ENCODE measurements around the gene FAM53B.

DNA sequence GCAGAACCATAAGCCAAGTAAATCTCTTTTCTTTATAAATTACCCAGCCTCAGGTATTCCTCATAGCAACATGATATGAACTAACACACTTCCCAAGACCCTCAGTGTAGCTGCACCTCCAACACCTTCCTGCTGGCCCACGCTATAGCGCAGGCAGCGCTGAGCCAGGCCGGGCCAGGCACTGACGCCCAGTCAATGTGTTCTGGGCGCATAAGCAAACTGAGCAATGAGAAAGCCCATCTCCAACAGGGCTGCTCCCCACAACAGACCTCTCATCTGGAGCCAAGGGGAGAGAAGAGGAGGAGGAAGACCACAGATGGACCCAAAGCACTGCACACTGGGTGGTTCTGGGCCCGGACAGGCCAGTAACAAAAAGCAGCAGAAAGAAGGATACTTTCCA lies 40.8 kb downstream of the FAM53B start:
- TF ChIP-seq, protein P1, sequence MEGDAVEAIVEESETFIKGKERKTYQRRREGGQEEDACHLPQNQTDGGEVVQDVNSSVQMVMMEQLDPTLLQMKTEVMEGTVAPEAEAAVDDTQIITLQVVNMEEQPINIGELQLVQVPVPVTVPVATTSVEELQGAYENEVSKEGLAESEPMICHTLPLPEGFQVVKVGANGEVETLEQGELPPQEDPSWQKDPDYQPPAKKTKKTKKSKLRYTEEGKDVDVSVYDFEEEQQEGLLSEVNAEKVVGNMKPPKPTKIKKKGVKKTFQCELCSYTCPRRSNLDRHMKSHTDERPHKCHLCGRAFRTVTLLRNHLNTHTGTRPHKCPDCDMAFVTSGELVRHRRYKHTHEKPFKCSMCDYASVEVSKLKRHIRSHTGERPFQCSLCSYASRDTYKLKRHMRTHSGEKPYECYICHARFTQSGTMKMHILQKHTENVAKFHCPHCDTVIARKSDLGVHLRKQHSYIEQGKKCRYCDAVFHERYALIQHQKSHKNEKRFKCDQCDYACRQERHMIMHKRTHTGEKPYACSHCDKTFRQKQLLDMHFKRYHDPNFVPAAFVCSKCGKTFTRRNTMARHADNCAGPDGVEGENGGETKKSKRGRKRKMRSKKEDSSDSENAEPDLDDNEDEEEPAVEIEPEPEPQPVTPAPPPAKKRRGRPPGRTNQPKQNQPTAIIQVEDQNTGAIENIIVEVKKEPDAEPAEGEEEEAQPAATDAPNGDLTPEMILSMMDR (IDR thresholded peaks at IDR 0.05; ENCODE audit: low read length) = no peak
- TF ChIP-seq EZH2 (optimal IDR thresholded peaks at IDR 0.05; ENCODE audit: low read depth, low read length) (no peak), EZH2phosphoT487 (IDR thresholded peaks at IDR 0.05; ENCODE audit: low read length) (no peak)

Data from MM.1S (cell line).